SK-N-SH (cell line): ENCODE data around the gene IFT27. TPM values are rescaled to one million over a fixed set of nuclear protein-coding genes. Genes with fewer than 3 reads are reported as not detected.

Experiments used
- CTCF ChIA-PET: fragments of 300-600, 350-600 bp; formaldehyde crosslinking; extraction: SDS; loops from one replicate; lab custom pipeline; 2021; lab: Yijun Ruan, JAX
- POLR2A ChIA-PET: fragments of 350-600 bp; sonication (Branson Sonifier 250); formaldehyde crosslinking; extraction: SDS; loops from one replicate; lab custom pipeline; 2020; ENCODE audit warnings: antibody characterized with exemption, inconsistent platforms; lab: Yijun Ruan, JAX
- DNase-seq: peaks from one replicate; pipeline ENCODE4 v3.0.0; 2012
- H2AFZ ChIP-seq: fragments of 200-600 bp; sonication (generic); 2 replicates; pipeline ENCODE4 v1.8.1; 2016; ENCODE audit warnings: antibody characterized with exemption, mild to moderate bottlenecking, low read depth
- H3F3A ChIP-seq: fragments of 200-600 bp; sonication (generic); replicated peaks from 2 replicates; pipeline ENCODE3; 2016; ENCODE audit warnings: antibody characterized with exemption, mild to moderate bottlenecking; ENCODE audit not compliant: insufficient read depth
- H3K27ac ChIP-seq, 2 experiments: fragments of 200-500 bp in 1 of 2; fragments of 200-600 bp in 1 of 2; sonication (Bioruptor generic) in 1 of 2; sonication (generic), shearing (Covaris generic) in 1 of 2; 2 replicates each; pipeline versions ENCODE4 v1.5.1 to v1.6.1; 2014 to 2016; ENCODE audit warnings: low read depth in 2 of 2, inconsistent platforms in 1 of 2, low read length in 1 of 2, mild to moderate bottlenecking in 1 of 2, mixed read lengths in 1 of 2
- H3K27me3 ChIP-seq: fragments of 200-600 bp; sonication (generic), shearing (Covaris generic); 2 replicates; pipeline ENCODE4 v1.6.1; 2016; ENCODE audit warnings: mixed run types; ENCODE audit not compliant: insufficient read depth
- H3K36me3 ChIP-seq, 2 experiments: fragments of 200-500 bp in 1 of 2; fragments of 200-600 bp in 1 of 2; sonication (Bioruptor generic) in 1 of 2; sonication (generic) in 1 of 2; replicated peaks in 1 of 2; 2 replicates each; pipeline versions ENCODE3 to v1.5.1; 2014 to 2016; ENCODE audit warnings: low read length in 1 of 2, mild to moderate bottlenecking in 1 of 2; ENCODE audit not compliant: insufficient read depth in 2 of 2, control insufficient read depth in 1 of 2
- H3K4me1 ChIP-seq, 2 experiments: fragments of 200-500 bp in 1 of 2; fragments of 200-600 bp in 1 of 2; sonication (Bioruptor generic) in 1 of 2; sonication (generic), shearing (Covaris generic) in 1 of 2; 2 replicates each; pipeline versions ENCODE4 v1.5.1 to v1.6.1; 2014 to 2016; ENCODE audit warnings: low read depth in 1 of 2, low read length in 1 of 2, mixed run types in 1 of 2; ENCODE audit not compliant: insufficient read depth in 2 of 2, control insufficient read depth in 1 of 2
- H3K4me2 ChIP-seq: fragments of 200-600 bp; sonication (generic), shearing (Covaris generic); 2 replicates; pipeline ENCODE4 v1.6.1; 2017; ENCODE audit warnings: mixed run types
- H3K4me3 ChIP-seq, 2 experiments: fragments of 200-500 bp in 1 of 2; fragments of 200-600 bp in 1 of 2; sonication (Bioruptor generic) in 1 of 2; sonication (generic), shearing (Covaris generic) in 1 of 2; 2 replicates each; pipeline versions ENCODE4 v1.5.1 to v1.8.1; 2014 to 2016; ENCODE audit warnings: low read depth in 2 of 2, inconsistent platforms in 1 of 2, low read length in 1 of 2, mild to moderate bottlenecking in 1 of 2, mixed read lengths in 1 of 2, moderate library complexity in 1 of 2
- H3K79me2 ChIP-seq: fragments of 200-600 bp; sonication (generic); 2 replicates; pipeline ENCODE4 v1.8.1; 2017; ENCODE audit warnings: mild to moderate bottlenecking; ENCODE audit not compliant: insufficient read depth
- H3K9ac ChIP-seq: fragments of 200-600 bp; sonication (generic); 2 replicates; pipeline ENCODE4 v1.6.1; 2017; ENCODE audit warnings: mixed run types
- H3K9me2 ChIP-seq: fragments of 200-600 bp; sonication (generic); 2 replicates; pipeline ENCODE4 v1.6.1; 2017; ENCODE audit warnings: mixed run types
- H3K9me3 ChIP-seq: fragments of 200-600 bp; sonication (generic); 2 replicates; pipeline ENCODE4 v1.6.1; 2017; ENCODE audit warnings: mixed run types, mild to moderate bottlenecking, moderate library complexity
- H4K20me1 ChIP-seq: fragments of 200-600 bp; sonication (generic); 2 replicates; pipeline ENCODE4 v1.6.1; 2017; ENCODE audit warnings: mild to moderate bottlenecking, mixed run types; ENCODE audit not compliant: insufficient read depth
- ELF1 ChIP-seq: IDR thresholded peaks from 2 replicates; pipeline ENCODE4 v1.4.0; 2012
- FOXJ3 ChIP-seq: sonication (generic); formaldehyde crosslinking; IDR thresholded peaks from 2 replicates; pipeline ENCODE4 v1.5.1; 2020; ENCODE audit warnings: mild to moderate bottlenecking, missing genetic modification reagents
- MXI1 ChIP-seq: IDR thresholded peaks from 2 replicates; pipeline ENCODE4 v1.6.1; 2012; ENCODE audit warnings: mild to moderate bottlenecking, low read depth, low read length, improper control_type of control experiment
- NFIC ChIP-seq: IDR thresholded peaks from 2 replicates; pipeline ENCODE4 v1.4.0; 2012; ENCODE audit warnings: borderline replicate concordance
- SIN3A ChIP-seq: IDR thresholded peaks from 2 replicates; pipeline ENCODE4 v1.6.1; 2012; ENCODE audit warnings: low read depth, mild to moderate bottlenecking, low read length, moderate library complexity, borderline replicate concordance
- WGBS: methylation state at CpG from one replicate; pipeline ENCODE4 v1.1.6; 2017; ENCODE audit warnings: low lambda C conversion rate; 5-methylcytosine and 5-hydroxymethylcytosine counted together
- polyA plus RNA-seq, 3 experiments: library from polyadenylated mRNA; depleted of rRNA; stranded (reverse); fragments of >200 nt; gene quantifications; 2 replicates each; pipeline ENCODE4 v1.2.3, GENCODE V29; 2012
- TF ChIP-seq, protein P1 (sequence below): IDR thresholded peaks from 2 replicates; pipeline ENCODE4 v1.6.1; 2012; ENCODE audit warnings: mild to moderate bottlenecking, low read depth, low read length, moderate library complexity
- TF ChIP-seq, protein P2 (sequence below): fragments of 150-350 bp; IDR thresholded peaks from 2 replicates; pipeline ENCODE4 v1.6.1; 2016; ENCODE audit warnings: mild to moderate bottlenecking, low read depth, low read length
- TF ChIP-seq, protein P3 (sequence below): IDR thresholded peaks from 2 replicates; pipeline ENCODE4 v1.4.0; 2012; ENCODE audit warnings: low read depth, borderline replicate concordance

IFT27 gene
- polyA plus RNA-seq, 1 of the 3 experiments (the other 2 are of a cell fraction) = 29.4 TPM

DNA sequence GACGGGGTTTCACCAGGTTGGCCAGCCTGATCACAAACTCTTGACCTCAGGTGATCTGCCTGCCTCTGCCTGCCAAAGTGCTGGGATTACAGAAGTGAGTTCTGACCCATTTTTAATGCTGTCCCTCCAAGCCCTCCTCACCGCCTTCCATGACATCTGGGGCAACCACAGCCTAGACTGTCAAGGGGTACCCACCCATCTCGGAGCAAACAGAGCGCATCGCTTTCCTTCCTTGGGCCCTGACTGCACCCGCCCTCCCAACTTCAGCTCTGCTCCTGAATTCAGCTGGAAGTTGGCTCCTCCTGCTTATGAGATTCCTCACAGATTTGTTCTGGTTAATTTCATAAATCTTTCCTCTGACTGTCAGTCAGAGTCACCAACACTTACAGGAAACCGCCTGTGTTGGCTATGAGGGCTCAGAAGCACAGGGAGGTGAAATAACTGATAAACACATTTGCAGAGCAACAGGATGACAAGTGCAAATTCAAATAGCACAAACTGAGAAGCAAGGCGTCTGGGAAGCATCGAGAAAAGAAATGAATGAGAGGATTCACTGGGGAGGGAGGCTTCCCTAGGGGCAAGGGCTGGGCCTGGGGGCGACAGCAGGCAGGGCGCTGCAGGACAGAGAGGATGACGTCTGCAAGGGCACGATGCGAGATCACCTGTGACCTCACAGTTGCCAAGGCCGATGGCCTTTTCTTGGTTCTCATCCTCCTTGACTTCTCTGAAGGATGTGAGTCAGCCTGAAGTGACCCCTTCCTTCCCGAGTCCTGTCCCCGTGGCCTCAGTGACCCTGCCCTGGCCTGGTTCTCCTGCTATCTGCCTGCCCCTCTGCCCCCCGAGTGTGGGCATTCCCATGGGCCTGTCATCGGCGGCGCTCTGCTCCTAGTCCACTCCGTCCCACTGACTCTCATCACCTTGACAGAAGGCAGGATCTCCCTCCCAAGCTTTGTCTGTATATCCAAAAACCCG lies 6.1 kb downstream of the IFT27 start:
- no peak for TF ChIP-seq FOXJ3 (CRISPR knock-in tag)
- TF ChIP-seq, protein P1, sequence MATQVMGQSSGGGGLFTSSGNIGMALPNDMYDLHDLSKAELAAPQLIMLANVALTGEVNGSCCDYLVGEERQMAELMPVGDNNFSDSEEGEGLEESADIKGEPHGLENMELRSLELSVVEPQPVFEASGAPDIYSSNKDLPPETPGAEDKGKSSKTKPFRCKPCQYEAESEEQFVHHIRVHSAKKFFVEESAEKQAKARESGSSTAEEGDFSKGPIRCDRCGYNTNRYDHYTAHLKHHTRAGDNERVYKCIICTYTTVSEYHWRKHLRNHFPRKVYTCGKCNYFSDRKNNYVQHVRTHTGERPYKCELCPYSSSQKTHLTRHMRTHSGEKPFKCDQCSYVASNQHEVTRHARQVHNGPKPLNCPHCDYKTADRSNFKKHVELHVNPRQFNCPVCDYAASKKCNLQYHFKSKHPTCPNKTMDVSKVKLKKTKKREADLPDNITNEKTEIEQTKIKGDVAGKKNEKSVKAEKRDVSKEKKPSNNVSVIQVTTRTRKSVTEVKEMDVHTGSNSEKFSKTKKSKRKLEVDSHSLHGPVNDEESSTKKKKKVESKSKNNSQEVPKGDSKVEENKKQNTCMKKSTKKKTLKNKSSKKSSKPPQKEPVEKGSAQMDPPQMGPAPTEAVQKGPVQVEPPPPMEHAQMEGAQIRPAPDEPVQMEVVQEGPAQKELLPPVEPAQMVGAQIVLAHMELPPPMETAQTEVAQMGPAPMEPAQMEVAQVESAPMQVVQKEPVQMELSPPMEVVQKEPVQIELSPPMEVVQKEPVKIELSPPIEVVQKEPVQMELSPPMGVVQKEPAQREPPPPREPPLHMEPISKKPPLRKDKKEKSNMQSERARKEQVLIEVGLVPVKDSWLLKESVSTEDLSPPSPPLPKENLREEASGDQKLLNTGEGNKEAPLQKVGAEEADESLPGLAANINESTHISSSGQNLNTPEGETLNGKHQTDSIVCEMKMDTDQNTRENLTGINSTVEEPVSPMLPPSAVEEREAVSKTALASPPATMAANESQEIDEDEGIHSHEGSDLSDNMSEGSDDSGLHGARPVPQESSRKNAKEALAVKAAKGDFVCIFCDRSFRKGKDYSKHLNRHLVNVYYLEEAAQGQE = no peak
- TF ChIP-seq, protein P2, sequence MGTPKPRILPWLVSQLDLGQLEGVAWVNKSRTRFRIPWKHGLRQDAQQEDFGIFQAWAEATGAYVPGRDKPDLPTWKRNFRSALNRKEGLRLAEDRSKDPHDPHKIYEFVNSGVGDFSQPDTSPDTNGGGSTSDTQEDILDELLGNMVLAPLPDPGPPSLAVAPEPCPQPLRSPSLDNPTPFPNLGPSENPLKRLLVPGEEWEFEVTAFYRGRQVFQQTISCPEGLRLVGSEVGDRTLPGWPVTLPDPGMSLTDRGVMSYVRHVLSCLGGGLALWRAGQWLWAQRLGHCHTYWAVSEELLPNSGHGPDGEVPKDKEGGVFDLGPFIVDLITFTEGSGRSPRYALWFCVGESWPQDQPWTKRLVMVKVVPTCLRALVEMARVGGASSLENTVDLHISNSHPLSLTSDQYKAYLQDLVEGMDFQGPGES = no peak
- no peak for TF ChIP-seq NFIC
- TF ChIP-seq MXI1 = no peak
- TF ChIP-seq SIN3A = no peak
- TF ChIP-seq, protein P3, sequence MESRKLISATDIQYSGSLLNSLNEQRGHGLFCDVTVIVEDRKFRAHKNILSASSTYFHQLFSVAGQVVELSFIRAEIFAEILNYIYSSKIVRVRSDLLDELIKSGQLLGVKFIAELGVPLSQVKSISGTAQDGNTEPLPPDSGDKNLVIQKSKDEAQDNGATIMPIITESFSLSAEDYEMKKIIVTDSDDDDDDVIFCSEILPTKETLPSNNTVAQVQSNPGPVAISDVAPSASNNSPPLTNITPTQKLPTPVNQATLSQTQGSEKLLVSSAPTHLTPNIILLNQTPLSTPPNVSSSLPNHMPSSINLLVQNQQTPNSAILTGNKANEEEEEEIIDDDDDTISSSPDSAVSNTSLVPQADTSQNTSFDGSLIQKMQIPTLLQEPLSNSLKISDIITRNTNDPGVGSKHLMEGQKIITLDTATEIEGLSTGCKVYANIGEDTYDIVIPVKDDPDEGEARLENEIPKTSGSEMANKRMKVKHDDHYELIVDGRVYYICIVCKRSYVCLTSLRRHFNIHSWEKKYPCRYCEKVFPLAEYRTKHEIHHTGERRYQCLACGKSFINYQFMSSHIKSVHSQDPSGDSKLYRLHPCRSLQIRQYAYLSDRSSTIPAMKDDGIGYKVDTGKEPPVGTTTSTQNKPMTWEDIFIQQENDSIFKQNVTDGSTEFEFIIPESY = no peak
- TF ChIP-seq ELF1 = no peak
- WGBS = 79% methylated on average over 22 of the region's 23 CpGs
- CTCF ChIA-PET = interaction anchor here (0.8 to 3.6 kb wide), 5 partner anchors 12 to 225 kb away, joined by 3 to 12 read pairs (median 4); no protein-coding TSS in a partner anchor
- H3K4me1 ChIP-seq = no peaks in the 10 kb centered on the region; a peak in 2 of 4 replicates
- H3F3A ChIP-seq = no peaks in the 10 kb centered on the region
- no peak overlapping the region for H3K9ac ChIP-seq
- no peaks in the 10 kb centered on the region for H3K9me3 ChIP-seq
- no peak overlapping the region for H3K4me3 ChIP-seq
- no peak overlapping the region for H3K4me2 ChIP-seq
- H3K79me2 ChIP-seq = no peaks in the 10 kb centered on the region
- H3K27me3 ChIP-seq = no peaks in the 10 kb centered on the region
- no peaks in the 10 kb centered on the region for H3K9me2 ChIP-seq
- no peak overlapping the region for H2AFZ ChIP-seq
- DNase-seq = no peak
- H4K20me1 ChIP-seq = no peaks in the 10 kb centered on the region
- no peak overlapping the region for H3K27ac ChIP-seq
- H3K36me3 ChIP-seq = peaks cover 0 to 24% of the 10 kb centered on the region in 2 experiments
- POLR2A ChIA-PET = no interaction called here
